K562 (cell line): ENCODE results near the gene ALG8.

ENCODE experiments used
- CTCF ChIP-seq, 3 experiments: IDR thresholded peaks in 2 of 3; conservative IDR thresholded peaks in 1 of 3; 2 replicates each; pipeline ENCODE4 v1.5.1; 2011 to 2012; ENCODE audit warnings: low read length in 3 of 3, mild to moderate bottlenecking in 3 of 3, control low read depth in 2 of 3, improper control_type of control experiment in 1 of 3, inconsistent platforms in 1 of 3, low read depth in 1 of 3, mixed read lengths in 1 of 3, moderate library complexity in 1 of 3; ENCODE audit not compliant: insufficient read depth in 2 of 3
- ELK1 ChIP-seq: sonication (generic); formaldehyde crosslinking; IDR thresholded peaks from 2 replicates; pipeline ENCODE4 v1.8.1; 2022; ENCODE audit warnings: missing genetic modification reagents
- FOXA1 ChIP-seq: fragments of 450-650 bp; IDR thresholded peaks from 2 replicates; pipeline ENCODE4 v1.6.1; 2016; ENCODE audit warnings: mild to moderate bottlenecking, borderline replicate concordance
- NFRKB ChIP-seq: fragments of 450-650 bp; IDR thresholded peaks from 2 replicates; pipeline ENCODE4 v1.6.1; 2016; ENCODE audit warnings: low read depth
- PML ChIP-seq: IDR thresholded peaks from 2 replicates; pipeline ENCODE4 v1.6.1; 2012; ENCODE audit warnings: low read length, inconsistent platforms
- PTBP1 ChIP-seq: fragments of 200-400 bp; formaldehyde crosslinking; IDR thresholded peaks from 2 replicates; pipeline ENCODE4 v1.6.1; 2017; ENCODE audit warnings: low read depth, low read length
- USF2 ChIP-seq: sonication (generic); formaldehyde crosslinking; IDR thresholded peaks from 2 replicates; pipeline ENCODE4 v1.5.0; 2020; ENCODE audit warnings: missing genetic modification reagents
- ZKSCAN1 ChIP-seq: fragments of 150-350 bp; IDR thresholded peaks from 2 replicates; pipeline ENCODE4 v1.6.1; 2016; ENCODE audit warnings: low read depth, low read length

DNA sequence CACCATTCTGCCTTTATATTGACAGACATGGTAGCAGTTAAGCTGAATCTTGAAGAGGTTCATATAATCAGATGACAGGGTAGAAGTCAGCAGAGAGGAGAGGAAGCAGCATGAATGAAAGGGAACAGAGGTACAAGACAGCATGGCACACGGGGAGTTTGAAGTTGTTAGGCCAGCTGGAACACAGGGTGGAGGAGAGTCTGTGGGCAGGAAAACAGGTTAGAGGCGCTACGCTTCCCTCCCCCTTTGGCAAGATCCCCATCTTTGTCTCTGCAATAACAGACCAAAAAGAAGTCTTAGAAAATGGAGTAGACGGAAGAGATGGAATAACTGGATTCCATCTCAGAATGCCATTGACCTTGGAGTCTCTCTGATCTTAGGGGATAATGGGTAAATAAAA lies 39.8 kb downstream of the ALG8 start:
- TF ChIP-seq NFRKB (no peak), PTBP1 (no peak), USF2 (CRISPR knock-in tag) (no peak), CTCF (IDR thresholded peaks at IDR 0.05 in 2 of 3, conservative IDR thresholded peaks at IDR 0.05 in 1 of 3; ENCODE audit: insufficient read depth in 2 of 3, low read depth in 1 of 3, low read length in 3 of 3) (no peak), PML (no peak), ZKSCAN1 (no peak), FOXA1 (no peak), ELK1 (no peak)
